LHCN-M2 (cell line): ENCODE results near the gene GUF1. TPM values are rescaled to one million over a fixed set of nuclear protein-coding genes. Genes with fewer than 3 reads are reported as not detected.
"Not testable (repeated sequence)": the region's sequence is repeated elsewhere in the genome, so short reads cannot be mapped to it uniquely, and the experiment has no call there.

Experiments
- DNase-seq: peaks from one replicate; pipeline ENCODE4 v3.0.0-alpha.2; 2012; ENCODE audit warnings: low read depth
- total RNA-seq: library from RNA; depleted of rRNA; stranded (reverse); fragments of >200 nt; gene quantifications from 2 replicates; pipeline ENCODE4 v1.2.3, GENCODE V29; 2014; rRNA removed

GUF1 gene
- total RNA-seq, 1 experiment from 2014 or later: 21.0 TPM

- no peak for DNase-seq
Observed at GRCh38 chr4:44704673-44705072, 26.5 kb downstream of the GUF1 start.

- no peak for DNase-seq
Observed at GRCh38 chr4:44713125-44713524, 34.9 kb downstream of the GUF1 start.

DNA sequence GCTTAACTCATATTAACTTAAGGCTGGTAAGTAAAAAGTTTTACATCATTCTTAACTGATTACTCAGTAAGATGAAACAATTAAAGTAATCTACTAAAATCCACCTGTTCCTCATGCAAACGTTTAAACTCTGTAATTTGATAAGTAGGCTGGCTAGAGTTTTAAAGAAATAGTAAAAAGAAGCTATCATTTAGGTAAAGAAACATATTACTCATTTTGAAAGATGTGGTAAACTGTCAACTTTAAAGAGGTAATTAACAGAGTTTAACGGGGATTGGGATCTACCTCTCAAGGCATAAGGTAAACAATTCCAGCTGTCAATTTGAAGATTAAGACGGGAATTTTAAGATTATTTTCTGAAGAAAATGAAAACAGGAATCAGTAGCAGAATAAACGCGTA lies 38.4 kb downstream of the GUF1 start:
- no peak for DNase-seq

DNA sequence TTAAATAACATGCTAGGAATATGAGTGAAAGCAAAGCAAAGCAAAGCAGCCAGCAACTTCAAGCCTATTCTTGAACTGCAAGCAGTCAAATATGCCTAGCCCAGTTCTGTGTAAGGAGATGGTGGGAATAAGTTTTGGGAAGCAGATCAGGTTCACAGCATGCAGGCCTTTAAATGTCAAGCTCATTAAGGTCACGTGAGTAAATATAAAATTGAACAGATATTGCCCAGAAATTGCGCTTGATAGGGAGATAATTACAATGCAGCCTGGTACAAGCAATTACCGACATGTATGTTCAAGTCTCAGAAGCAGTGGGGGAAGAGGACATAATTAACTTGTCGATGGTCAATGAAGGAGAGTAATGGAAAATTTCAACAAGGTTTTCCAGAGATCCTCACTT lies 42.2 kb downstream of the GUF1 start:
- DNase-seq: no peak

GRCh38 chr4:44722001-44722400 lies 43.8 kb downstream of the GUF1 start:
- no peak for DNase-seq

DNA sequence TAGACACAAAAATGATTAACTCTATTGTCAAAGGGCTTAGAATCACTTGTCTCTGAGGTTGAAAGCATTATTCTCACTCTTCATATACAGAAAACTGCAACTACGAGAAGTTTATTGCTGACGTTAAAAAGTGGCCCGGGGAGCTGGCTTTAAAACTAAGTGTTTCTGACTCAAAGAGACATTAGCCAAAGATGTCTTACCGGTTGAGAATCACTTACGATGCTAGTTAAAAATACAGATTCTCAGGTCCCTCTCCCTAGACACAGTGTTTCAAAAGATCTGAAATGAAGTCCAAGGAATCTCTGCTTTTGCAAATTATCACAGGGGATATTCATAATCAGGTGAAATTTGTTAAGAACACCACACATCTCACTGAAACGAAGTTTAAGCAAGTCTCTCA lies 46.9 kb downstream of the GUF1 start:
- peak; percentile 2 for DNase-seq

DNA sequence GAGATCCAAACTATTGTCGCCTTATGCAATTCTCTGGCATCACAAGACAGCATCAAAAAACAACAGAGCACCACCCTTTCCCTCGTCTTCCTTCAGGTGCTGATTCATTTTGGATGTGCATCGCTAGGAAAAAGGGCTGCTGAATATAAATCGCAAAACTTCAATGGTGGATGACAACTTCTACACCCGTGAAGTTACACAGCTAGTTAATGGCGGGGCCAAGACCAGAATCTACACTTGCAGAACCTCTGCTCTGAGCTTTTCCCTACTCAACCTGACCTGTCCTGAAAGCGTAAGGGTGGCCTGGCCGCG lies 47.5 kb downstream of the GUF1 start:
- peak; percentile 25 for DNase-seq

GRCh38 chr4:44726038-44726871 lies 48.0 kb downstream of the GUF1 start, which contains the start of gene GNPDA2:
TSS of gene GNPDA2 (minus strand) at chr4:44726556. CDS start at chr4:44722207, 4,349 bp downstream.
- peak; percentile 90 for DNase-seq

DNA sequence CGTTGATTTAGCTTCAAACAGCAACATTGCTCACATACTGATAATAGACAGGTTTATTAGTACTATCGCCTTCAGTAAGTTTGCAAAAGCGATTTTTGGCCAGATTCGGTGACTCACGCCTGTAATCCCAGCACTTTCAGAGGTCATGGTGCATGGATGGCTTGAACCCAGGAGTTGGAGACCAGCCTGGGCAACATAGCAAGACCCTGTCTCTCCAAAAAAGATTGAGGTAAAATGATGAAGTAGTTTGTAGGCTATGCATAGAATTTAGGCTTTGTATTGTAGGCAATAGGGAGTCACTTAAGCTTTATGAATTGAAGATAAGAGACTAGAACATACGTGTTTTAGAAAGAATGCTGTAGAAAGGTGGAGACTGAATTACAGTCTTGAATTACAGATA lies 49.3 kb downstream of the GUF1 start:
- DNase-seq: no peak

DNA sequence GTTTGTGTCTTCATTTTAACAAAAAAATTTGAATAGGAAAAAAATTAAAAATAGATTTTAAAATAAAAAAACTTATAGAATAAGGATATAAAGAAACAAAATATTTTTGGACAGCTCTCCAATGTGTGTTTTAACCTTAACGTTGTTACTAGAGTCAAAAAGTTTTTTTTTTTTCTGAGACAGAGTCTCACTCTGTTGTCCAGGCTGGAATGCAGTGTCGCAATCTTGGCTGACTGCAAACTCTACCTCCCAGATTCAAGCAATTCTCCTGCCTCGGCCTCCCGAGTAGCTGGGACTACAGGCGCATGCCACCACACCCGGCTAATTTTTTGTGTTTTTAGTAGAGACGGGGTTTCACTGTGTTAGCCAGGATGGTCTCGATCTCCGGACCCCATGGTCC lies 50.5 kb downstream of the GUF1 start:
- DNase-seq: not testable (repeated sequence)

GRCh38 chr4:44736900-44737299 lies 58.7 kb downstream of the GUF1 start:
- DNase-seq: no peak

- no peak for DNase-seq
Observed at GRCh38 chr4:44738615-44739014, 60.4 kb downstream of the GUF1 start.

DNA sequence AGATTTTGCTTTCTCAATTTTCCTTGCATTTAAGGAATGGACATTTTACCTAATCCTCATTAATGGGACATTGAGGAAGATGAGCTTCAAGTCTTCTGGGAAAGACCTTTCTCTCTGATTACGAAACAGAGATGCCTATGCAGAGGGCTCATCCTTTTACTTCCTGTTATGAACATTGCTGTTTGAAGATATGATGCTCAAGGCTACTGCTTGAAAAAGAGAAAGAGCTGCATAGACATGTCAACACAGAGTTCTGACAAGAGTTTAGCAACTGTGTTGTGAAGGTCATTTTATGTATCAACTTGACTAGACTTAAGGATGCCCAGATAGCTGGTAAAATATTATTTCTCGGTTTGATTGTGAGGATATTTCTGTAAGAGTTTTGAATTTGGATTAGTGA lies 62.0 kb downstream of the GUF1 start:
- no peak for DNase-seq

Other genes with a start within 250 kb of the GUF1 start
- not detected in 2 replicates for gene KCTD8, start 229.6 kb upstream of the GUF1 start, total RNA-seq
- gene YIPF7, start 26.8 kb upstream of the GUF1 start, total RNA-seq: not detected in 2 replicates
- 32.3 and 34.0 TPM in 2 replicates for gene GNPDA2, start 48.1 kb downstream of the GUF1 start, total RNA-seq